Measurements from ENCODE around the gene PATL2. TPM values are rescaled to one million over a fixed set of nuclear protein-coding genes. Genes with fewer than 3 reads are reported as not detected.
"Not testable (repeated sequence)": the region's sequence is repeated elsewhere in the genome, so short reads cannot be mapped to it uniquely, and the experiment has no call there.

The PATL2 gene
- total RNA-seq, 1 donor from 2014 or later = not detected

DNA sequence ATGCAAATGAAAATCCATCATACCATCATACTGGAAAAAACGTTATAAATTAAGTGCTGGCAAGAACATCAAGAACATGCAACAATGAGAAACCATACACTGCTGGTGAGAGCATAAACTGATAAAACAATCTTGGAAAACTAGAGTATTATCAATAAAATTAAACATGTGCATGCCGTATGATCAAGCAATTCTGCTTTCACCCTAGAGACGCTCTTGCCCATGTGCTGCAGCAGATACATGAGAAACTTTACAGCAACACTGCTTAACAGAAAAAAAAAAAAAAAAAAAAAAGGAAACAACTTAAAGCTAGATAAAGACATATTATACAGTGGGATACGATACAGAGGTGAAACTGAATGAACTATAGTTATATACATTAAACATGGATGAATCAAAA, 69.5 kb downstream of the PATL2 start:
- intact Hi-C loops (cut with DNase I) = no loop called here
- Histone ChIP-seq H3K27ac (no peak overlapping the region), H3K9me3 (no peaks in the 10 kb centered on the region), H3K27me3 (no peaks in the 10 kb centered on the region), H3K4me1 (peaks cover 14% of the 10 kb centered on the region), H3K36me3 (peaks cover 0 to 45% of the 10 kb centered on the region in 2 donors), H3K4me3 (no peak overlapping the region)
- DNase-seq (ENCODE audit: extremely low spot score in 2 of 2) = no peak
- TF ChIP-seq POLR2AphosphoS5 (IDR thresholded peaks at IDR 0.05; ENCODE audit: insufficient read depth in 1 of 2, low read depth in 1 of 2) (no peak), CTCF (IDR thresholded peaks at IDR 0.05) (no peak), POLR2A (IDR thresholded peaks at IDR 0.05) (no peak)

- H3K36me3 ChIP-seq = peaks cover 0 to 46% of the 10 kb centered on the region in 2 donors
- intact Hi-C loops (cut with DNase I) = no loop called here
Measured at GRCh38 chr15:44636976-44637375, 74.1 kb downstream of the PATL2 start.

DNA sequence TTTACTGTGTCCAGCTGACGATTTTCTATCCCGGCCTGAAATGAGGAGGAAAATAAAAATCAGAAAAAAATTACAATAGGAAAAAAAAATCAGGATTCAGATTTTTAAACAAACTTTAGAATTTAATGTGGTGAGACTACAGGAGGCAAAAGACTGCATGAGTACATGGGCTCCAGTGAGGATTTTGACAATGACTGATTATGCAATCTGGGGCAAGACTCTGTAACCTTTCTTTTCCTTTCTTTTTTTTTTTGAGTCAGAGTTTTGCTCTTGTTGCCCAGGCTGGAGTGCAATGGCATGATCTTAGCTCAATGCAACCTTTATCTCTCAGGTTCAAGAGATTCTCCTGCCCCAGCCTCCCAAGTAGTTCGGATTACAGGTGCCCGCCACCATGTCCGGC, 77.5 kb downstream of the PATL2 start:
- intact Hi-C loops (cut with DNase I) = no loop called here
- Histone ChIP-seq H3K27ac (no peak overlapping the region), H3K4me3 (no peak overlapping the region), H3K27me3 (no peaks in the 10 kb centered on the region), H3K4me1 (no peaks in the 10 kb centered on the region), H3K36me3 (peaks cover 6 to 63% of the 10 kb centered on the region in 2 donors), H3K9me3 (no peaks in the 10 kb centered on the region)
- TF ChIP-seq CTCF (IDR thresholded peaks at IDR 0.05) (no peak), POLR2A (IDR thresholded peaks at IDR 0.05) (no peak), POLR2AphosphoS5 (IDR thresholded peaks at IDR 0.05; ENCODE audit: insufficient read depth in 1 of 2, low read depth in 1 of 2) (no peak)
- no peak for DNase-seq (ENCODE audit: extremely low spot score in 2 of 2)

More at GRCh38 chr15:44636976-44637375, 74.1 kb downstream of the PATL2 start:
- H3K4me3 ChIP-seq = no peak overlapping the region
- H3K9me3 ChIP-seq = no peaks in the 10 kb centered on the region
- no peak for DNase-seq (ENCODE audit: extremely low spot score in 2 of 2)
- no peaks in the 10 kb centered on the region for H3K4me1 ChIP-seq
- H3K27me3 ChIP-seq = no peaks in the 10 kb centered on the region
- H3K27ac ChIP-seq = no peak overlapping the region
- TF ChIP-seq POLR2A (IDR thresholded peaks at IDR 0.05) = no peak
- no peak for TF ChIP-seq CTCF (IDR thresholded peaks at IDR 0.05)

DNA sequence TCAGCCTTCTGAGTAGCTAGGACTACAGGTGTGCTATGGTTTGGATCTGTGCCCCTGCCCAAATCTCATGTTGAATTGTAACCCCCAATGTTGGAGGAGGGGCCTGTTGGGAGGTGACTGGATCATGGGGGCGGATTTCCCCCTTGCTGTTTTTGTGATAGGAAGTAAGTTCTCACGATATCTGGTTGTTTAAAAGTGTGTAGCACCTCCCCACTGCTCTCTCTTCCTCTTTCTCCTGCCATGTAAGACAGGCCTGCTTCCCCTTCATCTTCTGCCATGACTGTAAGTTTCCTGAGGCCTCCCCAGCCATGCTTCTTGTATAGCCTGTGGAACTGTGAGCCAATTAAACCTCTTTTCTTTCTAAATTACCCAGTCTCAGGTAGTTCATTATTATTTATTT, 85.8 kb downstream of the PATL2 start:
- intact Hi-C loops (cut with DNase I); H3K27me3 ChIP-seq; H3K27ac ChIP-seq; H3K4me3 ChIP-seq; H3K4me1 ChIP-seq; DNase-seq (ENCODE audit: extremely low spot score in 2 of 2); H3K9me3 ChIP-seq: not testable (repeated sequence)
- H3K36me3 ChIP-seq = peaks cover 6 to 55% of the 10 kb centered on the region in 2 donors

GRCh38 chr15:44623178-44623577, 87.9 kb downstream of the PATL2 start:
- Histone ChIP-seq H3K27me3 (no peaks in the 10 kb centered on the region), H3K4me3 (no peak overlapping the region), H3K27ac (no peak overlapping the region), H3K4me1 (no peaks in the 10 kb centered on the region), H3K9me3 (no peaks in the 10 kb centered on the region), H3K36me3 (peaks cover 0 to 55% of the 10 kb centered on the region in 2 donors)
- TF ChIP-seq POLR2AphosphoS5 (IDR thresholded peaks at IDR 0.05; ENCODE audit: insufficient read depth in 1 of 2, low read depth in 1 of 2) (no peak), CTCF (IDR thresholded peaks at IDR 0.05) (no peak), POLR2A (IDR thresholded peaks at IDR 0.05) (no peak)
- DNase-seq (ENCODE audit: extremely low spot score in 2 of 2) = no peak
- intact Hi-C loops (cut with DNase I) = no loop called here

DNA sequence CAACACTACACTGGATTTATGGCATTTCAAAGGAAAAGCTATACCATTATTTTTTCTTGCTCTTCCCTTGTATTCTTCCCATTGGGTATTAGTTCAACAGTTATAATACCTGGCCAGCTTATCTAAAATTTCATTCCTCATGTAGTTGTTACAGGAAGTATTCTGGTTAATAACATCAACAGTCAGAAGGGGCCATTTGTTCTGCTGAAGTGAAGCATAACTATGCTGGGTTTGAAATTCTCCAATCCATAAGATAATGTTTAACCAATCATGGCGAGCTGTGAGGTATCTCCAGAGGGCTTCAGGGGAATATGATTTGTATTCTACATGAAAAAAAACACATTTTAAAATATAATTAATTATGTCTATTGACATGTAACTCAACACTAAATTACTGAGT, 91.0 kb downstream of the PATL2 start:
- no peak overlapping the region for H3K27ac ChIP-seq
- TF ChIP-seq POLR2AphosphoS5 (IDR thresholded peaks at IDR 0.05; ENCODE audit: insufficient read depth in 1 of 2, low read depth in 1 of 2) (no peak), CTCF (IDR thresholded peaks at IDR 0.05) (no peak), POLR2A (IDR thresholded peaks at IDR 0.05) (no peak)
- H3K4me1 ChIP-seq = no peaks in the 10 kb centered on the region
- intact Hi-C loops (cut with DNase I) = no loop called here
- H3K27me3 ChIP-seq = no peaks in the 10 kb centered on the region
- H3K36me3 ChIP-seq = peaks cover 0 to 51% of the 10 kb centered on the region in 2 donors
- H3K4me3 ChIP-seq = no peak overlapping the region
- no peak for DNase-seq (ENCODE audit: extremely low spot score in 2 of 2)
- no peaks in the 10 kb centered on the region for H3K9me3 ChIP-seq

All from vagina (tissue), 2 donors.